ENCODE results near the gene GDI2.

DNA sequence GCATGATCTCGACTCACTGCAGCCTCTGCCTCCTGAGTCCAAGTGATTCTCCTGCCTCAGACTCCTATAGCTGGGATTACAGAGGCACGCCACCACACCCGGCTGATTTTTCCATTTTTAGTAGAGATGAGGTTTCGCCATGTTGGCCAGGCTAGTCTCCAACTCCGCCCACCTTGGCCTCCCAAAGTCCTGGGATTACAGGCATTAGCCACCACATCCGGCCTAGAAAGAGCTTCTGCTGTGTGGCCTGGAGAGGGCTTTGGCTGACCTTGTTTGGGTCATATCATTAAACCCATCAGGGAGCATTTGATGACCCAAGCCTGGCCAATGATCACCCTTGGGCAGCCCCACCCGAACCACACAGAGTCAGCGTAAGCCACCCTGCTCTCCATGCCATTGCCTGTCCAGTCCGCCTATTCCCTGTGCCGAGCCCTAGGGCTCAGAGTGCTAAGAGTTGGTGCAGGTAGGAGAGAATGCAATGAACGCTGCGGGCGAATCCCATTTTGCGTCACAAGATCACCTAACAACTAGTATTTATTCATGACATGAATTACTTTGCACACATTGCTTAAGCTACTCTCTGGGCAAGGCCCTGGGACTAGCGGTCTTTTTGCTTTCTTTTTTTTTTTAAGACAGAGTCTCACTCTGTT, 22.3 kb upstream of the GDI2 start:
- TF ChIP-seq, protein P1, sequence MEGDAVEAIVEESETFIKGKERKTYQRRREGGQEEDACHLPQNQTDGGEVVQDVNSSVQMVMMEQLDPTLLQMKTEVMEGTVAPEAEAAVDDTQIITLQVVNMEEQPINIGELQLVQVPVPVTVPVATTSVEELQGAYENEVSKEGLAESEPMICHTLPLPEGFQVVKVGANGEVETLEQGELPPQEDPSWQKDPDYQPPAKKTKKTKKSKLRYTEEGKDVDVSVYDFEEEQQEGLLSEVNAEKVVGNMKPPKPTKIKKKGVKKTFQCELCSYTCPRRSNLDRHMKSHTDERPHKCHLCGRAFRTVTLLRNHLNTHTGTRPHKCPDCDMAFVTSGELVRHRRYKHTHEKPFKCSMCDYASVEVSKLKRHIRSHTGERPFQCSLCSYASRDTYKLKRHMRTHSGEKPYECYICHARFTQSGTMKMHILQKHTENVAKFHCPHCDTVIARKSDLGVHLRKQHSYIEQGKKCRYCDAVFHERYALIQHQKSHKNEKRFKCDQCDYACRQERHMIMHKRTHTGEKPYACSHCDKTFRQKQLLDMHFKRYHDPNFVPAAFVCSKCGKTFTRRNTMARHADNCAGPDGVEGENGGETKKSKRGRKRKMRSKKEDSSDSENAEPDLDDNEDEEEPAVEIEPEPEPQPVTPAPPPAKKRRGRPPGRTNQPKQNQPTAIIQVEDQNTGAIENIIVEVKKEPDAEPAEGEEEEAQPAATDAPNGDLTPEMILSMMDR (IDR thresholded peaks at IDR 0.05), result no peak
- TF ChIP-seq EP300 (IDR thresholded peaks at IDR 0.05), result no peak
- no peak for TF ChIP-seq POLR2A (IDR thresholded peaks at IDR 0.05)
- TF ChIP-seq POLR2AphosphoS5 (IDR thresholded peaks at IDR 0.05), result no peak
